Urinary bladder (tissue), 4 donors: Measurements from ENCODE around the gene TAPT1. TPM values are rescaled to one million over a fixed set of nuclear protein-coding genes. Genes with fewer than 3 reads are reported as not detected.
"Not testable (repeated sequence)": the region's sequence is repeated elsewhere in the genome, so short reads cannot be mapped to it uniquely, and the experiment has no call there.

Source experiments
- DNase-seq: peaks from one replicate; pipeline ENCODE4 v3.0.0-alpha.2; 2015; ENCODE audit errors: extremely low spot score
- H3K27ac ChIP-seq: one replicate; pipeline ENCODE4 v1.5.1; 2013; ENCODE audit warnings: low read depth, mild to moderate bottlenecking, moderate library complexity
- H3K36me3 ChIP-seq: one replicate; pipeline ENCODE4 v1.6.1; 2013; ENCODE audit warnings: mild to moderate bottlenecking, moderate library complexity; ENCODE audit not compliant: insufficient read depth
- H3K4me1 ChIP-seq: one replicate; pipeline ENCODE4 v1.6.1; 2013; ENCODE audit warnings: mild to moderate bottlenecking, moderate library complexity; ENCODE audit not compliant: insufficient read depth
- H3K4me3 ChIP-seq: one replicate; pipeline ENCODE4 v1.5.1; 2013; ENCODE audit warnings: low read depth, low read length
- WGBS: extraction: QIAGEN DNeasy Blood & Tissue Kit; methylation state at CpG from one replicate; pipeline ENCODE4 v1.1.7; 2013; 5-methylcytosine and 5-hydroxymethylcytosine counted together
- polyA plus RNA-seq: library from polyadenylated mRNA; stranded (reverse); fragments of 200-250 nt; gene quantifications from one replicate; pipeline ENCODE4 v1.2.3, GENCODE V29; 2013
- total RNA-seq: library from RNA; depleted of rRNA; stranded (reverse); fragments of >200 nt; gene quantifications from one replicate; pipeline ENCODE4 v1.2.3, GENCODE V29; 2014
- donor health status: healthy with polysubstance abuse.
- donor health status: healthy.

TAPT1 gene
- total and polyA plus RNA-seq, 2 donors = 22.5 to 71.1 TPM

DNA sequence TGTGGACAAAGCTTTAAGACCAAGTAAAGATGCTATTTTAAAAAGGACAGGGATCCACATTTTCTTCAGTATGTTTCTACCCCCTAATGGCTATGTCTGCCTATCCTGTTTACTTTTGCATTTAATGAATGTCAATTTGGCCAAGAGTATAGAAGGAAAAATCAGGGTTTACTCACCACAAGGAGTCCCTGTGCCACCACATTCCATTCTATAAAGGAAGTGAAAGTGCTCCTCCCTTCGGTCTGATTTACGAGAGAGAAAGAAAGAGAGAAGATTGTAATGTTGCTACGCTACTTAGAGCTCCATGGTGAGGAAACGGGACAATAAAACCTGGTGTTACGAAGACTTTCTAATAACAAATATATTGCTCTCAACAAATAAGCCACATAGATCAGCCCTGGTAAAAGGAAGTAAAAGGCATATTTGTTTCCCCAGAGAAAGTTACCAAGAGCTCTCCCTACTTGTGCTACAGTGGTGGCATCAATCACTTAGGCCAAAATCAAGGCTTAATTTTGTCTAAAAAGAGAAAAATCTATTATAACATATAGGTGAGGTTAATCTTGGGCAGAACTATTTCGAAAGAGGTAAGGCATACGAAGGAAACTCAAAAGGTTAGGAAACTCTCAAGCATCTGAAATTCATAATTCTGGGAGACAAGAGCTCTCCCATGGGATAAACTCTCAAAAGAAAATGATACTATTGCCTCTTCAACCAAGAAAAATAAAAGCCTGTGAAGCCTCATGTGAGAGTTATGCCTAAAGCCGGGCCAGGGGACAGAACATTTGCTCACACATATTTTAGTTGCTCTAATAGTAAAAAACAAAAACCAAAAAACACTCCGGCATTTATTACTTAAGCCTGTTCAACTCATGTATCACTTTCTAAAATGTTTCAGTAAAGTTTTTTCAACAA is 29.5 kb downstream of the TAPT1 start:
- DNase-seq = peak; percentile 84
- no peak overlapping the region for H3K4me3 ChIP-seq
- no peak overlapping the region for H3K27ac ChIP-seq

DNA sequence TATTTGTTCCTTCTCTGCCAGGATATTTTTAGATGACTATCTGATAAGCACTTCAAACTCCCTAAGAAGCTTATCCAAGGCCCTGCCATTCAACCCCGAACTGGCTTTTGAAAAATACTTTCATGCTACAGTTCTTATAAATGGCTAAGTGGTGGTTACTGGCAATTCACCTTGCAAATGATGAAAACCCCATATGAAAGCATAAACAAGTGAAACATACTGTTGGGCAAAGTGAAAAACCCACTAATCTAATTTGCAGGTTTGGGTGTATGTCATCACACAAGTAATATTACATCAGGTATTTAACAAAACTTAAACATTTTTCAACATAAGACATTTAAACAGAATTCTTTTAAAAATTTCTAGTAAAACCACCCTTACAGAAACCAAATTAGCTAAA is 31.1 kb downstream of the TAPT1 start:
- Histone ChIP-seq H3K27ac (no peak overlapping the region), H3K36me3 (no peaks in the 10 kb centered on the region), H3K4me1 (no peaks in the 10 kb centered on the region), H3K4me3 (no peak overlapping the region)
- DNase-seq = no peak
- WGBS = 89% methylated on average over 1 of the region's 1 CpG

More for the DNA sequence above, 29.5 kb downstream of the TAPT1 start:
- no peaks in the 10 kb centered on the region for H3K36me3 ChIP-seq
- H3K4me1 ChIP-seq = no peaks in the 10 kb centered on the region
- 35% methylated on average over 9 of the region's 9 CpGs for WGBS

DNA sequence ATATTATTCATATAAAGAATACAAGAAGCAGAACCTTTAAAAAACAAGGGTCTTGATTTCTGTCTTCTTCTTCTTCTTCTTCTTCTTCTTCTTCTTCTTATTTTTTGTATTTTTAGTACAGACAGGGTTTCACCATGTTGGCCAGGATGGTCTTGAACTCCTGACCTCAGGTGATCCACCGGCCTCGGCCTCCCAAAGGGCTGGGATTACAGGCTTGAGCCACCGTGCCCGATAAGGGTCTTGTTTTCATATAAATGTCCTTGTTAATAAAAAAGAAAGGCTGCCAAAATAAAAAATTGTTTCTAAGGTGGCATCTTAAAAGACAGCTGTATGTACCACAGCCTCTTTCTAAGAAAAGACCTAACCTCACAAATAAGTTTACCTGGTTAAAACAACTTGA is 31.5 kb downstream of the TAPT1 start:
- H3K4me1 ChIP-seq, H3K27ac ChIP-seq: not testable (repeated sequence)
- 71% methylated on average over 4 of the region's 4 CpGs for WGBS

DNA sequence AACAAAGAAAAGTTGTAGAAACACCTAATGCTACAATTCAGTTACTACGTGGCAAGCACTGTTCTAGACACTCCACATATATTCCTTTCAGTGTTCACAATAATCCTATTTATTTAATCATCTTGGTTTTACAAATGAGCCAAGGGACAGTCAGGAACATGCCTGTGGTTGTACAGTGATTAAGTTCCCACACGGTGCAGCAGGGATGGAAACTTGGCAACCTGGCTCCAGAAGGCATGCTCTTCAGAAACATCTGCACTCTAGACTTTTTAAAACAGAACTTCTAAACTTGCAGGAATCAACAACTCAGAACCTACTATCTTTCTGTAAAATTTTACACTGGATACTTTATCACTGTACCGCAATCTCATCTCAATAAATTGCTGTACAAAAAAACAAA is 32.1 kb downstream of the TAPT1 start:
- no peak for DNase-seq
- peaks cover 4% of the 10 kb centered on the region for H3K36me3 ChIP-seq
- H3K27ac ChIP-seq = no peak overlapping the region
- no peaks in the 10 kb centered on the region for H3K4me1 ChIP-seq
- no peak overlapping the region for H3K4me3 ChIP-seq
- 49% methylated on average over 3 of the region's 3 CpGs for WGBS

More for the DNA sequence above, 31.5 kb downstream of the TAPT1 start:
- not testable (repeated sequence) for DNase-seq, H3K36me3 ChIP-seq, H3K4me3 ChIP-seq

DNA sequence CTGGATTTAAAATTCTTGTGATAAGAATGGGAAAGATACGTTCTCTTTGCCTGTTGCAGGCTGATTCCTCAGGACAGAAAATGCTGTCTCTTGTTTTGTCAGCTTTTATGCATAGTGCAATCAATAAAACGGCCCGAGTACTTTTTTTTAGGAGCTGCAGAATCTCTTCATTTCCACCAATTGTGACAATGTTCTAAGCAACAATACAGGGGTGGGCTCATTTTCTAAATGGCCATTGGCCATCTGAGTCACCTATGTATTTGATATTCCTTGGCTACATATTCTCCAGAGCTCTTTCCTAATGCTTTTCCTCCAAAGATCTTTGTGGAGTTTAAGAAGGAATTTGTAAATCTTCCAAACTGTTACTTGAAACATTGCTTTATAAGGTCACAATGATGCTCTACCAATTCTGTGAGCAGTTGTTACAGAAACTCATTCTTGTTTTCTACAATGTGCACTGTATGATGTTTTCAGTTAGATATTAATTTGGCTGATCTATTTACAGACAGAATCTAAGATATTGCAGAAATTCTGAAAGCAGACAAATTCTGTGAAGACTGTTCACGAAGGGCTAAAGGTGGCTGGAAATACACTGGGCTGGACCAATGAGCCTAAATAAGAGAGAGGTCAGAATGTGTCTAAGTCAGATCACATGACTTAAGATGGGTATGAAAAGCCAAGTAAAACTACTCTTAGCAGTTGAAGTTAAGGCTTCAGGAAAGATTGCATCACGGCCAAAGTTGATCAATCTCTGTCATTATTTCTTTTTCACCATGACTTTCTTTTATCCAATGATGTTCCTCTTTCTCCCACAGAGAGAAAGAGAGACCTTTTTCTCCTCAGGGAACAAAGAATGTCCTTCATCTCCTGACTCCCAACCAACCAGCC is 33.4 kb downstream of the TAPT1 start:
- WGBS = 57% methylated on average over 5 of the region's 5 CpGs
- no peaks in the 10 kb centered on the region for H3K4me1 ChIP-seq
- H3K27ac ChIP-seq = no peak overlapping the region
- DNase-seq = no peak
- no peak overlapping the region for H3K4me3 ChIP-seq
- H3K36me3 ChIP-seq = peaks cover 4% of the 10 kb centered on the region

DNA sequence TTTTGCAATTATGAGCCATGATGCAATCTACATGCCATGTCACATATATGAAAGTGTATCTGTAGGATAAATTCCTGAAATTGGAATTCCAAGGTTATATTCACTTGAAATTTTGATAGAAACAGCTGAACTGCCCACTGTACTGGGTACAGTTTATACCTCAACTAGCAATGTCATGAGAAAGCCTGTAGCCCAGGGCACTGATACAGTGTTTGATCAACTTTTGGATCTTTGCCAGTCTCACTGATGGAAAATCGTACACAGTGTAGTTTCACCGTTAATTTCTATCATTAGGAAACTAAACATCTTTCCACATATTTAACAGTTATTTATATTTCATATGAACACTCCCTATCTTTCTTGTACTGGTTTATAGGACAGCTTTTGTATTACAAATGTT is 34.2 kb downstream of the TAPT1 start:
- no peak overlapping the region for H3K27ac ChIP-seq
- no peak overlapping the region for H3K4me3 ChIP-seq
- DNase-seq = no peak
- H3K36me3 ChIP-seq = peaks cover 4% of the 10 kb centered on the region
- no peaks in the 10 kb centered on the region for H3K4me1 ChIP-seq
- WGBS = 33% methylated on average over 2 of the region's 2 CpGs

DNA sequence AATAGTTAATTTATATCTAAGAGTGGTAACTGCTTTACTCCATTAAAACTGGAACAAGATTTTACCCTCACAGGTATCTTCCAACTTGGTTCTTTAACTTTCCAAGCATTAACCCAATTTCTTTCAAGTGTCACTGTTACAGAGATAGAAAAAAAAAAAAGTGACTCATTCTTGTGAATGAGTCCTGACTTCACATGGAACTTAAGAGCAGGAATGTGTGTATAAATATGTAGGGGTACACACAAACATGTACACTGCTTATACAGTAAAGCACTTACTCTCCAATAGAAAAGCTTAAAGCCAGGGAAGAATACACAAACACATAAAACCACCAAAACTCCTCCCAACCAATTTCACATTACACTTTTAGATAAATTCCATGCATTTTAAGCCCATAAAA is 38.8 kb downstream of the TAPT1 start:
- Histone ChIP-seq H3K4me1 (no peaks in the 10 kb centered on the region), H3K4me3 (no peak overlapping the region), H3K36me3 (peaks cover 4% of the 10 kb centered on the region), H3K27ac (no peak overlapping the region)
- DNase-seq = no peak

DNA sequence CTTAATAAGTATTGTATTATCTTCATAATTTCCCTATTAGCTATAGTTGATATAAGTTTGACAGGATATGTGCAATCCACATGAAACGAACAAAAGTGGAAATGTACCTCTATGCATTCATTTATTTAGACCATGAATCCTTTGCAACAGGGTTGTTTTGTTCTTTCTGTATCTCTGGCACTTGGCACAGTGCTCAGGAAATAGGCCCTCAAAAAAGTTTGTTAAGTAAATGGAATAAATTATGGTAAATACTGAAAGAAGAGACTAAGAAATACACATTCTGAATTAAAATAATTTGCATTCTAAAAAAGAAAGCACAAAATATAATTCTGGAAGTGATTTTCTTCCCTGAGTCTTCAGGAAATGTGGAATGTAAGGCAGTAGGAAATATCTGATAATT is 39.3 kb downstream of the TAPT1 start:
- peaks cover 4% of the 10 kb centered on the region for H3K36me3 ChIP-seq
- no peak overlapping the region for H3K4me3 ChIP-seq
- 93% methylated on average over 1 of the region's 1 CpG for WGBS
- H3K4me1 ChIP-seq = no peaks in the 10 kb centered on the region
- no peak for DNase-seq
- H3K27ac ChIP-seq = no peak overlapping the region

DNA sequence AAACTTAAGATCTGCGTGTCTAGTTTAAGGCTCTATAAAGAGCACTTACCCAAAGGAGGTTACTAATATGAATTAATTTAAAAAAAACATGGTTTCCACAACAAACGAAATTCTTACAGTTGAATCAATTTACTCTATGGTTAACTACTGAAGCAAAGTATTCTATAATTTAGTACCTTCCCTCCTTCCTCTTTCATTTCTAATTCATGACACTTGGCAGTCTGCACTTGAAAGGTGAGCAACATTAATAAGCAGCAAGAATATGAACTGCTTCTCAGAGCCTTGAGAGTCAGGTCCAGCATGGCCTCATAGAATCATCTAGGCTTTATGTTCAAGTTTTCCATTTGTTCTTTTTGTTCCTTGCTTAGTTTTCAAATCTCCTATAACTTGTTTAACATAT is 42.7 kb downstream of the TAPT1 start:
- no peak overlapping the region for H3K4me3 ChIP-seq
- H3K36me3 ChIP-seq = no peaks in the 10 kb centered on the region
- no peaks in the 10 kb centered on the region for H3K4me1 ChIP-seq
- DNase-seq = no peak
- WGBS = 92% methylated on average over 2 of the region's 2 CpGs
- no peak overlapping the region for H3K27ac ChIP-seq

DNA sequence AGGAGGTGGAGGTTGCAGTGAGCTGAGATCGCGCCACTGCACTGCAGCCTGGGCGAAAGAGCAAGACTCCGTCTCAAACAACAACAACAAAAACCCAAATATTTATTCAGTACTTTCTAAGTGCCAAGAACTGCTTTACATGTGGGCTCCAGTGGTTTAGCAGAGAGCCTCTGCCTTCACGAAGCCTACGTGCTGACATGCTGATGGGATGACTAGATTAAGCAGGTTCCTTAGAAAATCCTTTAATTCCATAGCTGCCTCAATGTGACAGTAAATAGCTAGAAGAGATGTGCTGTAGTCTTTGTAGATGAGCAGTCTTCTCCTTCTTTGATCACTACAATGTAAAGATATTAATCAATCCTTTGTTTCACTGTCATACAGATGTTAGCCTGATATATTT is 49.6 kb downstream of the TAPT1 start:
- H3K27ac ChIP-seq = no peak overlapping the region
- H3K4me3 ChIP-seq = no peak overlapping the region
- 78% methylated on average over 6 of the region's 6 CpGs for WGBS
- DNase-seq = no peak
- H3K4me1 ChIP-seq = no peaks in the 10 kb centered on the region
- H3K36me3 ChIP-seq = peaks cover 2% of the 10 kb centered on the region

DNA sequence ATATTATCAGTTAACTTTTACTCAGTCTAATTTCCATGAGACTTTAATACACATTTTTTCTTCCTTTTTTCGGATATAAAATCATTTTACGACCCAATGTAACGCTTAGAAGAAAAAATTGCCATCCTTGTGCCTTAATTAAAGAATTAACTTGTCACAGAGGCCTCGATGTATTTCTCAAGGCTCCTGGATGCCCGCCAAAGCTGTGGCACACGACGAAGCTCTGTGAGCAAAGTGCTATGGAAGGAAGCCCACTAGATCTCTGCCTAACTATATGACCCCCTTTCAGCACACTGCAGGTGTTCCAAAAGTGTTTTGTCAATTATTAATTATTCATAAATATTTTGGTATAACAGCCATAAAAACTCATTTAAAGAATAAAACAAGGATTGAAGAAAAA is 54.4 kb downstream of the TAPT1 start:
- no peaks in the 10 kb centered on the region for H3K4me1 ChIP-seq
- no peak overlapping the region for H3K4me3 ChIP-seq
- H3K27ac ChIP-seq = no peak overlapping the region
- DNase-seq = no peak
- H3K36me3 ChIP-seq = peaks cover 2% of the 10 kb centered on the region
- WGBS = 80% methylated on average over 7 of the region's 7 CpGs

DNA sequence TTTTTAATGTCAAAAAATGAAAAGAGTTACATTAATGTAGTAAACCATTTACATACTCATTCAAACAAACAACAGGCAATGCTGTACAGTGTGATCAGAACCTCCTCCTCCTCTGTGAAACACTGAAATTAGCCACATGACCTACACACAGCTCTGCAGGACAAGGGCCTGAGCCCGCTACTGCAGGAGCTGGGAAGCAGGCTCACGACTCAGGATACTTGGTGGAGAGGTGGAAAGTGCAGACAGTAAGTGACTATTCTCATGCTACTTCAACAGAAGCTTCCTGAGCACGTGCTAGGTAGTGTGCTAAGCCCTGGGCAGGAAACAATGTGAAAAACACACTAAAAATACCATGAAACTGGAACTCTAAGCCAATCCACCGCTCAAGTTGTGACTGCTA is 56.8 kb downstream of the TAPT1 start:
- H3K36me3 ChIP-seq = peaks cover 7% of the 10 kb centered on the region
- H3K4me1 ChIP-seq = no peaks in the 10 kb centered on the region
- H3K27ac ChIP-seq = no peak overlapping the region
- WGBS = 80% methylated on average over 4 of the region's 4 CpGs
- no peak overlapping the region for H3K4me3 ChIP-seq
- DNase-seq = no peak

DNA sequence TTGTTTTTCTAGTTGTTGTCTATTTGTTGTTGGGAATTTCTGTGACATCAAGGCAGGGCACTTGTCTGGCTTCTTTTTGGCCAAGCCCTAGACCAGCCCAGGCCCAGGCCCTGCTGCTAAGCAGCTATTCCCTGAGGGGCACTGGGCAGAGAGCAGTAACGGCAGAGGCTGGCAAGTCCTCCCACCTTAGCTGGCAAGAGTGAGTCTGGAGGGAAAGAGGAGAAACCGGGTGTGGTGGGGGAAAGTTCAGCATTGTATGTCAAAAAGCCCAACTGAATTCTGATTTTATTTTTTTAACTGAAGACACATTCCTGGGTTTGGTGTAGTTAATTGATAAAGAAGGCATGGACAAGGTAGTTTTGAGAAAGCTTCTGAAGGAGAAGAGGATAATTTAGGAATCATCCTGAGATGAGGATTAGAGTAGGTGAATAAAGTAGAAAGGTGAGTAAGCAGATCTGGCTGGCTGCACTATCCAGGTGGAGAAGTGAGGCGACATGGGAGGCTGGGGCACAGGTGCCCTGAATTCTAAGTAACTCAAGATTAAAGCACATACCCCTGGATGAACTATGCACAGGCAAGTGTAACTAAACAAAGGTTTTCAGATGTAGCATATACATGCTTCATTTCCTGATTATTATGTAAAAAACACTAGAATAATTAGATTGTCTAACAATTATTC is 57.4 kb downstream of the TAPT1 start:
- Histone ChIP-seq H3K36me3 (peaks cover 7% of the 10 kb centered on the region), H3K4me3 (no peak overlapping the region), H3K4me1 (no peaks in the 10 kb centered on the region), H3K27ac (no peak overlapping the region)
- DNase-seq = no peak
- 93% methylated on average over 3 of the region's 3 CpGs for WGBS
